HepG2 (cell line): ENCODE results near the gene CEBPZOS. TPM values are rescaled to one million over a fixed set of nuclear protein-coding genes. Genes with fewer than 3 reads are reported as not detected.
"Not testable (repeated sequence)": the region's sequence is repeated elsewhere in the genome, so short reads cannot be mapped to it uniquely, and the experiment has no call there.

Source experiments
- ATAC-seq: fragments of 200-7000 bp; cut with Tn5 transposase; 3 replicates; pipeline ENCODE4 v1.9.1; 2020; ENCODE audit warnings: mild to moderate bottlenecking, moderate library complexity
- BruUV-seq: library from RNA; stranded (reverse); fragments of 400-500 nt; replicated peaks from 2 replicates; lab custom pipeline; 2021; lab: Mats Ljungman, UMichigan
- CTCF ChIA-PET: fragments of 300-600 bp; formaldehyde crosslinking; extraction: SDS; loops from one replicate; lab custom pipeline; 2021; ENCODE audit warnings: low total read pairs, inconsistent platforms, low intra/inter-chr PET ratio; lab: Yijun Ruan, JAX
- POLR2A ChIA-PET: fragments of 350-600 bp; sonication (Branson Sonifier 250); formaldehyde crosslinking; loops from one replicate; lab custom pipeline; 2020; ENCODE audit warnings: antibody characterized with exemption, inconsistent platforms; lab: Yijun Ruan, JAX
- DNase-seq: peaks from one replicate; pipeline ENCODE4 v3.0.0-alpha.2; 2015; ENCODE audit warnings: low spot score
- FAIRE-seq: peaks from 3 replicates; lab custom pipeline; 2011; peaks lifted over from hg19 to GRCh38; lab: Jason Lieb, UNC
- H2AFZ ChIP-seq: one replicate; pipeline ENCODE4 v1.6.1; 2011; ENCODE audit warnings: low read length, inconsistent platforms
- H3K27ac ChIP-seq: fragments of 300-600 bp; 3 replicates; pipeline ENCODE4 v1.8.0; 2011; ENCODE audit warnings: mixed run types, mild to moderate bottlenecking, mixed read lengths, low read length, inconsistent platforms; ENCODE audit not compliant: insufficient read depth; ENCODE audit errors: extremely low read length
- H3K27me3 ChIP-seq, 2 experiments: fragments of 200-600 bp in 1 of 2; 2 replicates in 1 of 2; 3 replicates in 1 of 2; pipeline versions ENCODE4 v1.6.0 to v1.8.0; 2011; ENCODE audit warnings: low read length in 2 of 2, mild to moderate bottlenecking in 2 of 2, moderate library complexity in 2 of 2, inconsistent platforms in 1 of 2; ENCODE audit not compliant: insufficient read depth in 2 of 2, control insufficient read depth in 1 of 2
- H3K36me3 ChIP-seq, 2 experiments: fragments of 200-600 bp in 1 of 2; replicated peaks in 1 of 2; 2 replicates in 1 of 2; 3 replicates in 1 of 2; pipeline versions ENCODE4 v1.5.1 to v1.8.0; 2011; ENCODE audit warnings: low read length in 2 of 2, inconsistent platforms in 1 of 2; ENCODE audit not compliant: insufficient read depth in 2 of 2, control insufficient read depth in 1 of 2
- H3K4me1 ChIP-seq: 2 replicates; pipeline ENCODE4 v1.5.1; 2012; ENCODE audit warnings: low read length, inconsistent platforms; ENCODE audit not compliant: insufficient read depth
- H3K4me2 ChIP-seq: 2 replicates; pipeline ENCODE4 v1.6.0; 2011; ENCODE audit warnings: low read depth, low read length, inconsistent platforms
- H3K4me3 ChIP-seq, 3 experiments: fragments of 200-600 bp in 1 of 3; sonication (generic), shearing (Covaris generic) in 1 of 3; replicated peaks in 1 of 3; 2 replicates each; pipeline ENCODE4 v1.5.1; 2011 to 2016; ENCODE audit warnings: low read length in 3 of 3, inconsistent platforms in 2 of 3, low read depth in 2 of 3, mild to moderate bottlenecking in 2 of 3, control low read depth in 1 of 3, mixed read lengths in 1 of 3; ENCODE audit not compliant: insufficient read depth in 1 of 3
- H3K79me2 ChIP-seq: one replicate; pipeline ENCODE4 v1.6.1; 2011; ENCODE audit warnings: low read length, inconsistent platforms; ENCODE audit not compliant: insufficient read depth
- H3K9ac ChIP-seq: 2 replicates; pipeline ENCODE4 v1.6.0; 2011; ENCODE audit warnings: mild to moderate bottlenecking, low read depth, low read length, inconsistent platforms; ENCODE audit not compliant: insufficient read depth
- H3K9me3 ChIP-seq: 2 replicates; pipeline ENCODE4 v1.5.1; 2012; ENCODE audit warnings: mild to moderate bottlenecking, low read length
- H4K20me1 ChIP-seq: 2 replicates; pipeline ENCODE4 v1.6.0; 2011; ENCODE audit warnings: inconsistent platforms, mild to moderate bottlenecking, low read length, moderate library complexity; ENCODE audit not compliant: insufficient read depth
- KLF11 ChIP-seq: IDR thresholded peaks from 2 replicates; pipeline ENCODE4 v1.6.1; 2016; ENCODE audit warnings: missing compliant biosample characterization
- RBFOX2 ChIP-seq: fragments of 200-400 bp; formaldehyde crosslinking; IDR thresholded peaks from 2 replicates; pipeline ENCODE4 v1.6.1; 2017; ENCODE audit warnings: low read depth, mild to moderate bottlenecking, low read length
- SIN3B ChIP-seq: fragments of 150-350 bp; IDR thresholded peaks from 2 replicates; pipeline ENCODE4 v1.6.1; 2014; ENCODE audit warnings: low read length
- ZNF782 ChIP-seq: sonication (generic); formaldehyde crosslinking; IDR thresholded peaks from 2 replicates; pipeline ENCODE4 v1.4.0; 2020; ENCODE audit warnings: missing genetic modification reagents, mild to moderate bottlenecking, borderline replicate concordance
- WGBS: methylation state at CpG from one replicate; pipeline ENCODE4 v1.1.6; 2017; ENCODE audit warnings: low lambda C conversion rate; 5-methylcytosine and 5-hydroxymethylcytosine counted together
- in situ Hi-C: cut with HindIII; loops from 2 replicates; pipeline ENCODE4 v1.10.0; 2017; ENCODE audit warnings: low pct_unique_long_range_greater_than_20kb; ENCODE audit not compliant: extremely low pct_ligation_motif_present
- intact Hi-C: fragments of 100-400 bp; cut with micrococcal nuclease; formaldehyde crosslinking; loops from one replicate; pipeline ENCODE4 v1.10.0; 2022; ENCODE audit not compliant: unreplicated experiment
- polyA plus RNA-seq, 8 experiments: library from polyadenylated mRNA; depleted of rRNA in 3 of 8; stranded (reverse) in 7 of 8; unstranded in 1 of 8; fragments of >200 nt; fragmentation: Illumina TruSeq in 4 of 8; extraction: Trizol in 4 of 8; gene quantifications; 2 replicates each; pipeline versions ENCODE4 v1.2.1 to v1.2.3, GENCODE V29; 2011 to 2016; ENCODE audit warnings: low read depth in 4 of 8, missing spikeins in 1 of 8, mixed read lengths in 1 of 8; ENCODE audit not compliant: insufficient read depth in 1 of 8
- total RNA-seq, 5 experiments: library from RNA; depleted of rRNA; stranded (reverse); fragments of >200 nt; fragmentation: Illumina TruSeq; extraction: Trizol; gene quantifications; 2 replicates each; pipeline ENCODE4 v1.2.3, GENCODE V29; 2016; ENCODE audit warnings: low read depth in 1 of 5
- TF ChIP-seq, protein P1 (sequence below): sonication (generic); formaldehyde crosslinking; IDR thresholded peaks from 2 replicates; pipeline ENCODE4 v1.4.0; 2020; ENCODE audit warnings: missing genetic modification reagents
- TF ChIP-seq, protein P2 (sequence below): sonication (generic); formaldehyde crosslinking; IDR thresholded peaks from 2 replicates; pipeline ENCODE4 v1.5.1; 2020; ENCODE audit warnings: missing genetic modification reagents, mild to moderate bottlenecking, borderline replicate concordance
- TF ChIP-seq, protein P3 (sequence below): sonication (generic); formaldehyde crosslinking; IDR thresholded peaks from 2 replicates; pipeline ENCODE4 v1.9.0; 2021; ENCODE audit warnings: missing genetic modification reagents, borderline replicate concordance

CEBPZOS gene
- total and polyA plus RNA-seq, 2 of the 13 experiments (the other 11 are each of a cell fraction or from before 2014, with no cell fraction given): 18.6 to 44.7 TPM

DNA sequence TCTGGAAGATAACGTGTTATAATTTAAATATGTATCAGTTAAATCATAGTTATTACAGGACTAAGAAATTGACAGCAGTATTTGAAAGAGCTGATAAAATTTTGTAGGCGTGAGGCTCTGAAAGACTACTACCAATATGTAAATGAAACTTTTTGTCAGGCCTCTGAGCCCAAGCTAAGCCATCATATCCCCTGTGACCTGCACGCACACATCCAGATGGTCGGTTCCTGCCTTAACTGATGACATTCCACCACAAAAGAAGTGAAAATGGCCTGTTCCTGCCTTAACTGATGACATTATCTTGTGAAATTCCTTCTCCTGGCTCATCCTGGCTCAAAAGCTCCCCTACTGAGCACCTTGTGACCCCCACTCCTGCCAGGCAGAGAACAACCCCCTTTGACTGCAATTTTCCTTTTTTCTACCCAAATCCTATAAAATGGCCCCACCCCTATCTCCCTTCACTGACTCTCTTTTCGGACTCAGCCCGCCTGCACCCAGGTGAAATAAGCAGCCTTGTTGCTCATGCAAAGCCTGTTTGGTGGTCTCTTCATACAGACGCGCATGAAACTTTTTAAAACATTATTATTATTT lies 8.9 kb downstream of the CEBPZOS start:
- POLR2A ChIA-PET, H4K20me1 ChIP-seq, H3K27ac ChIP-seq, FAIRE-seq, DNase-seq, H3K27me3 ChIP-seq, in situ Hi-C loops, H3K9ac ChIP-seq, CTCF ChIA-PET, ATAC-seq, H3K4me3 ChIP-seq, H3K4me2 ChIP-seq, H2AFZ ChIP-seq, intact Hi-C loops, BruUV-seq, H3K4me1 ChIP-seq: not testable (repeated sequence)
- H3K79me2 ChIP-seq: peaks cover 50% of the 10 kb centered on the region
- peak; percentile 34; the same call in 1 of the 2 replicates for TF ChIP-seq RBFOX2
- peaks cover 14 to 85% of the 10 kb centered on the region in 2 experiments for H3K36me3 ChIP-seq
- H3K9me3 ChIP-seq: peaks cover 30% of the 10 kb centered on the region
- 86% methylated on average over 8 of the region's 8 CpGs for WGBS

DNA sequence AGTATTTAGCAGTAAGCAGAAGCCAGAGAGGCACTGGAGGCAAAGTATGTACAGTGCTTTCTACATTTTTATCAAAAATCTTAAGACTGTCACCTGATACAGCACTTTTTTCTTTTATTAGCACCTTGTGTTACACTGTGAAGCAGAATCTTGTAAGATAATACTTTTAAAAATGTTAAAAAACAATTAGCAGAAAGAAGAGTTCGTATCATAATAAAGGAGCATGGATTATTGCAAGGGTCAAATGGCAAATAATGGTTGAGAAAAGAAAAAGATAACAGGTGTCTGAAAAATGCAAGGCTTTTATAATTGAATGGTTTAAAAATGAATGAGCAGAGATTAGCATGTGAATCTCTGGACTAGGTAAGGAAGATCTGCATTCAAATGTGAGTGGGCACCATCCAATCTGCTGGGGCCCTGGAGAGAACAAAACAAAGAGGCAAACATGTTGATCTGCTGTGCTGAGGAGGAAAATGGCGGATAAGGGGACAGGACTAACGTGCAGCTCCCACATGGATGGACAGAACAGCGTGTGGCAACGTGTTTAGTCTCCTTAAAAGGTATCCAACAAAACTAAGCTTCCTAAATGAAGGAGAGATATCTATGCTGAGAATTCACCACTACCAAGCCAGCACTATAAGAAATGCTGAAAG lies 9.5 kb downstream of the CEBPZOS start:
- ATAC-seq: no peak
- no peak for TF ChIP-seq KLF11 (CRISPR knock-in tag)
- TF ChIP-seq, protein P1, sequence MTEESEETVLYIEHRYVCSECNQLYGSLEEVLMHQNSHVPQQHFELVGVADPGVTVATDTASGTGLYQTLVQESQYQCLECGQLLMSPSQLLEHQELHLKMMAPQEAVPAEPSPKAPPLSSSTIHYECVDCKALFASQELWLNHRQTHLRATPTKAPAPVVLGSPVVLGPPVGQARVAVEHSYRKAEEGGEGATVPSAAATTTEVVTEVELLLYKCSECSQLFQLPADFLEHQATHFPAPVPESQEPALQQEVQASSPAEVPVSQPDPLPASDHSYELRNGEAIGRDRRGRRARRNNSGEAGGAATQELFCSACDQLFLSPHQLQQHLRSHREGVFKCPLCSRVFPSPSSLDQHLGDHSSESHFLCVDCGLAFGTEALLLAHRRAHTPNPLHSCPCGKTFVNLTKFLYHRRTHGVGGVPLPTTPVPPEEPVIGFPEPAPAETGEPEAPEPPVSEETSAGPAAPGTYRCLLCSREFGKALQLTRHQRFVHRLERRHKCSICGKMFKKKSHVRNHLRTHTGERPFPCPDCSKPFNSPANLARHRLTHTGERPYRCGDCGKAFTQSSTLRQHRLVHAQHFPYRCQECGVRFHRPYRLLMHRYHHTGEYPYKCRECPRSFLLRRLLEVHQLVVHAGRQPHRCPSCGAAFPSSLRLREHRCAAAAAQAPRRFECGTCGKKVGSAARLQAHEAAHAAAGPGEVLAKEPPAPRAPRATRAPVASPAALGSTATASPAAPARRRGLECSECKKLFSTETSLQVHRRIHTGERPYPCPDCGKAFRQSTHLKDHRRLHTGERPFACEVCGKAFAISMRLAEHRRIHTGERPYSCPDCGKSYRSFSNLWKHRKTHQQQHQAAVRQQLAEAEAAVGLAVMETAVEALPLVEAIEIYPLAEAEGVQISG (CRISPR knock-in tag): no peak
- TF ChIP-seq, protein P2, sequence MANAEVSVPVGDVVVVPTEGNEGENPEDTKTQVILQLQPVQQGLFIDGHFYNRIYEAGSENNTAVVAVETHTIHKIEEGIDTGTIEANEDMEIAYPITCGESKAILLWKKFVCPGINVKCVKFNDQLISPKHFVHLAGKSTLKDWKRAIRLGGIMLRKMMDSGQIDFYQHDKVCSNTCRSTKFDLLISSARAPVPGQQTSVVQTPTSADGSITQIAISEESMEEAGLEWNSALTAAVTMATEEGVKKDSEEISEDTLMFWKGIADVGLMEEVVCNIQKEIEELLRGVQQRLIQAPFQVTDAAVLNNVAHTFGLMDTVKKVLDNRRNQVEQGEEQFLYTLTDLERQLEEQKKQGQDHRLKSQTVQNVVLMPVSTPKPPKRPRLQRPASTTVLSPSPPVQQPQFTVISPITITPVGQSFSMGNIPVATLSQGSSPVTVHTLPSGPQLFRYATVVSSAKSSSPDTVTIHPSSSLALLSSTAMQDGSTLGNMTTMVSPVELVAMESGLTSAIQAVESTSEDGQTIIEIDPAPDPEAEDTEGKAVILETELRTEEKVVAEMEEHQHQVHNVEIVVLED: no peak
- TF ChIP-seq ZNF782 (CRISPR knock-in tag): no peak
- TF ChIP-seq, protein P3, sequence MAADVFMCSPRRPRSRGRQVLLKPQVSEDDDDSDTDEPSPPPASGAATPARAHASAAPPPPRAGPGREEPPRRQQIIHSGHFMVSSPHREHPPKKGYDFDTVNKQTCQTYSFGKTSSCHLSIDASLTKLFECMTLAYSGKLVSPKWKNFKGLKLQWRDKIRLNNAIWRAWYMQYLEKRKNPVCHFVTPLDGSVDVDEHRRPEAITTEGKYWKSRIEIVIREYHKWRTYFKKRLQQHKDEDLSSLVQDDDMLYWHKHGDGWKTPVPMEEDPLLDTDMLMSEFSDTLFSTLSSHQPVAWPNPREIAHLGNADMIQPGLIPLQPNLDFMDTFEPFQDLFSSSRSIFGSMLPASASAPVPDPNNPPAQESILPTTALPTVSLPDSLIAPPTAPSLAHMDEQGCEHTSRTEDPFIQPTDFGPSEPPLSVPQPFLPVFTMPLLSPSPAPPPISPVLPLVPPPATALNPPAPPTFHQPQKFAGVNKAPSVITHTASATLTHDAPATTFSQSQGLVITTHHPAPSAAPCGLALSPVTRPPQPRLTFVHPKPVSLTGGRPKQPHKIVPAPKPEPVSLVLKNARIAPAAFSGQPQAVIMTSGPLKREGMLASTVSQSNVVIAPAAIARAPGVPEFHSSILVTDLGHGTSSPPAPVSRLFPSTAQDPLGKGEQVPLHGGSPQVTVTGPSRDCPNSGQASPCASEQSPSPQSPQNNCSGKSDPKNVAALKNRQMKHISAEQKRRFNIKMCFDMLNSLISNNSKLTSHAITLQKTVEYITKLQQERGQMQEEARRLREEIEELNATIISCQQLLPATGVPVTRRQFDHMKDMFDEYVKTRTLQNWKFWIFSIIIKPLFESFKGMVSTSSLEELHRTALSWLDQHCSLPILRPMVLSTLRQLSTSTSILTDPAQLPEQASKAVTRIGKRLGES (CRISPR knock-in tag): 0 out of 2 replicates have a peak, but pooled peaks have one; percentile 25
- TF ChIP-seq SIN3B: no peak
- H3K27ac ChIP-seq: no peak overlapping the region
- H3K9me3 ChIP-seq: peaks cover 30% of the 10 kb centered on the region
- H4K20me1 ChIP-seq: peaks cover 4% of the 10 kb centered on the region; the same call in 1 of the 2 replicates
- H3K9ac ChIP-seq: no peak overlapping the region
- WGBS: 97% methylated on average over 5 of the region's 5 CpGs
- BruUV-seq: no TSS peak
- POLR2A ChIA-PET: interaction anchor here (0.7 kb wide), 1 partner anchor 26 kb away, joined by 3 read pairs; the partner anchor contains the start of gene NDUFAF7
- in situ Hi-C loops: no loop called here
- H3K4me1 ChIP-seq: no peaks in the 10 kb centered on the region
- peaks cover 15 to 85% of the 10 kb centered on the region in 2 experiments for H3K36me3 ChIP-seq
- no peak for DNase-seq
- CTCF ChIA-PET: no interaction called here
- peaks cover 48% of the 10 kb centered on the region for H3K79me2 ChIP-seq
- intact Hi-C loops: no loop called here
- FAIRE-seq: no peak
- no peaks in the 10 kb centered on the region for H3K27me3 ChIP-seq
- H2AFZ ChIP-seq: no peak overlapping the region
- H3K4me2 ChIP-seq: no peak overlapping the region
- H3K4me3 ChIP-seq: no peak overlapping the region
